GM04503 (cell line): ENCODE results near the gene MAML2.

Source experiments
- DNase-seq: peaks from one replicate; pipeline ENCODE4 v3.0.0-alpha.2; 2012; ENCODE audit warnings: low read depth

MAML2 gene

GRCh38 chr11:96342961-96343711 is at the start of gene MAML2:
MAML2 (minus strand) TSS chr11:96343195; CDS start chr11:96341895, 1,300 bp downstream.
- DNase-seq: peak; percentile 66

DNA sequence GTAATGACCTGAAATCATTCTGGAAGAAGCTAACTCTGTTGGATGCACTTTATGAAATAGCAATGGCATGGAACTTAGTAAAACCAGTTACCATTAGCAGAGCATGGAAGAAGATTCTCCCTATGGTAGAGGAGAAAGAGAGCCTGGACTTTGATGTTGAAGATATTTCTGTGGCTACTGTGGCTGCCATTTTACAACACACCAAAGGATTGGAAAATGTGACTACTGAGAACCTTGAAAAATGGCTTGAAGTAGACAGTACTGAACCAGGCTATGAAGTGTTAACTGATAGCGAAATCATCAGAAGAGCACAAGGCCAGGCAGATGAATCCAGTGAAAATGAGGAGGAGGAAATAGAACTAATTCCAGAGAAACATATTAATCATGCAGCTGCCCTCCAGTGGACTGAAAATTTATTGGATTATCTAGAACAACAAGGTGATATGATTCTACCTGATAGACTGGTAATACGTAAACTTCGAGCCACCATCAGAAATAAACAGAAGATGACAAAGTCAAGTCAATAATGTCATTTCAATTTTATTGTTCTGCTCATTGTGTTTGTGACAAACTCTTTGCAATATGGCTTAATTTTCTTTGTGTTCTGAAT is 48.8 kb upstream of the MAML2 start:
- DNase-seq: no peak

DNA sequence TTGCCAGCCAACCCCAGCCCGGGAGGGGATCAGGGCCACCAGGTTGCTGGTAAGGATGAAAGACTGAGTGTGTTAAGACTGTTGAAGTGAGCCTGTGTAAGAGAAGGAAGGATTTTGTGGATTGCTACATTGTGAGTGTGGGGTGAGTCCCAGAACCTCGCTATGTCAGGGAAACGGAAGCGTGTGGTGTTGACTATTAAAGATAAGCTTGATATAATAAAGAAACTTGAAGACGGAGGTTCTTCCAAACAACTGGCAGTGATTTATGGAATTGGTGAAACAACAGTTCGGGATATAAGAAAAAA is 47.4 kb upstream of the MAML2 start:
- peak; percentile 21 for DNase-seq

DNA sequence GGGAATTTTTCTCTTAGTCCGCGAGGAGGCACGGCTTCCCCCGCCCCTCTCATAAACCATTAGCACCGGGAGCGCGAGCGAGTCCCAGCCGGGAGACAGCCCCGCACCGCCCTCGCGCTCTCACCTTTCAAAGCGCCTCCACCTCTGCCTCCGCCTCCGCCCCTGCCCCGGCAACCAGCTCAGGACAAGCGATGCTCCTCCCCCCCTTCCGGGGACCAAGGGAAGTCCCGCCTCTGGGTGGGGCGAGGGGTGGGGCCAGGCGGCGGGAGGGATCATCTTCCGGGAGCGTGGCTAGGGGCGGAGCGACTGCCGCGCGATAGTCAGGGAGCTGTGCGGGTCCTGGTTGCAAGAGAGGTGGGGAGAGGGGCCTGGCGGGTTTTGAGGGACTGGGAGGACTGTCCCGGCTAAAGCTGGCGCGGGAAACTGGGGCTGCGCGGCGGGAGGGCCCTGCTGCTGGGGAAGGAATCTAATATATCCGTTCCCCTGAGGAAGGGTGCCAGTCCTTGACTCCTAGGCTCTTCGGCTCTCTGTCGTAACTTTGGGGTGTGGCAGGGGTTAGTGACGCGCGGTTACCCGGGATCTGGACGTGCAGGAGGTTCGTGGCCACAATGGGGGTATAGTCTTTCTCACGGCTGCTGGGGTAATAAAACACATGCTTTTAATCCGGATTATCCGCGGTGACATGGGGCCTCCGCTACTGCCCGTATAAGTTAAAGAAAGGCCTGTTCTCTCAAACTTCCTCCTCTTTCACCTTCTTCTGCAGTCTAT is 46.9 kb upstream of the MAML2 start, which contains the start of the genes CCDC82 and JRKL:
CCDC82 (minus strand) TSS at position 193 of the 768 bp plus-strand sequence. CDS start 5,165 bp downstream, outside the sequence.
JRKL (plus strand) TSS at position 294 of the 768 bp plus-strand sequence. CDS start 637 bp downstream, outside the sequence.
- peak; percentile 71 for DNase-seq

GRCh38 chr11:96388891-96389719 is 46.1 kb upstream of the MAML2 start:
- DNase-seq: no peak

GRCh38 chr11:96385187-96385586 is 42.2 kb upstream of the MAML2 start:
- DNase-seq: no peak

DNA sequence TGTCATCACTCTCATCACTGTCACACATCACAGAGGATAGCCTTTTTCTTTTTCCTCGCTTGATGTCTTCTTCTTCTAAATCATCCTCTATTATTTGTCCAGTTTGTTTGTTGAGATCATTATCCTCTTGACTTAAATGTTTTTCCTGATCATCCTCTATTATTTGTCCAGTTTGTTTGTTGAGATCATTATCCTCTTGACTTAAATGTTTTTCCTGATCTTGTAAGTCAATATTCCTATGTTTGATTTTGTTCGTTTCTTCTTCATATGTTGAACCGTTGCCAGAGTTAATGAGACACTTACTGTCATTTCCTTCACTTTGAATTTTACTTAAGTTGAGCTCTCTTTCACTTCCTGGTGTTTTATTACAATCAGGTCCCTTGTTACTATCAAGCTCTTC is 41.2 kb upstream of the MAML2 start:
- DNase-seq: no peak

GRCh38 chr11:96376796-96377195 is 33.8 kb upstream of the MAML2 start:
- no peak for DNase-seq

DNA sequence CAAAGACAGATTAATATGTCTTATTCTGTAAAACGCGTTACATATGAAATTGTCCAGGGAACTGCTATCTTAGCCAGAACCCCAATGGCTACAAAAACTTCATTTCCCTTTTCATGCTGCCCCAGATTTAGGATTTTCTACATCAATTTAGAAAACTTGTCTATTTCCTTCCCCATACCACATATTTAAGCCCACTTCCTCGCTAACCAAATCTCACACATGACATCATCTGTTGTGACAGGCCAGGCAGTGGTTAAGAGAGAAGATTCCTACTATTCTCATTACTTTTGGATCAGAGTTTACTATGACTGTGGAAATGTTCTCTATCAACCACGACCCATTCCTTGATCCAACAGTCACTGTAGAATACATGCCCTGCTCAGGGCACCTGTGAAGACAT is 30.8 kb upstream of the MAML2 start:
- DNase-seq: no peak

- DNase-seq: no peak
Observed at GRCh38 chr11:96367342-96367741, 24.3 kb upstream of the MAML2 start.

DNA sequence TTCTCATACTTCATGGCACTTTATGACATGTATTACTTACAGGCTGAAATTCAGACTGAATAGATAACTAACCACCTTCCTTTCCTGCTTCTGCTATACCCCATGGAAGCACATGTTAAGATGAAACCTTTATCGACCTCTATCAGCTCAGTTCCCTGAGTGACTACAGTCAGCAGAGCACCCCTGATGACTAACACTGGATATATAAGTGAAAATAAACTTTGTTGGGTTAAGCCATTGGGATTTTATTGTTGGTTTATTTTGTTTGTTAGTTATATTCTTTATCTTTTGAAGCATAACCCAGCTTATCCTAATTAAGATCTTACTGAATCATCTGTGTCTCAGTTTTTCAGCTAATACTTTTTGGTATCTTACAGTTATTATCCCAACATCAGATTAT is 23.0 kb upstream of the MAML2 start:
- DNase-seq: no peak

DNA sequence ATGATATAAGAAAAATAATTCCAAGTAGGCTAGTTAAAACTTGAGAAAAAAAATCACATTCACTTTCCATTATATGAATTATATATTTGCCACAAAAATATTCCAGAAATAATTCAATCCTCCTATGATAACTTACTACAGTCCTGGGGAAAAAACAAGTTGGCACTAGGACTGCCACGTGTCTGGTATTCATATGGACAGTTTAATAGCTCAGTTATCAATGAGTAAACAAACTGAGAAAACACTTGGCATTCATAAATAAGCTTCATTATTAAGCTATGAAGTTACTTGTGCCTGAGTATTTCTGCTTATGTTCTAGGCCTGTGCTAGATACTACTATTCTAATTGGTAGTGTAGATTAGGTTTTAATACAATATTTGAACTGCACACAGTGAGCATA is 22.5 kb upstream of the MAML2 start:
- no peak for DNase-seq

DNA sequence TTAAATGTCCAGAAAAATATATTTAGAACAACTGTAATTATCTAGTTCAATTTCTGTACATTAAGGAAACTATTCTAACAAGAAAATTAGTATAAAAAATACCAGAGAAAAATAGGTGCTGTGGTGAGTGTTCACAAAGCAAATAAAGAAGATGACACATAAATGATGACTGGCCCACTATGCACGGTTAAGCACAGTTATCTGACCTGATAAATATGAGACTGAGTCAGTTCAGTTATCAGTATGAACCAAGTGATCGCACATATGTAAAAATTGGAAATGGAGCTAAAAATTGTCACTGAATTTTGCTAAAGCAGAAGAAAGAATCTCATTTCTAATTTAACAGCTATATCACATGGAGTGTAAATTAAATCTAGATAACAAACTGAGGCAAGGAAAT is 18.8 kb upstream of the MAML2 start:
- no peak for DNase-seq

GRCh38 chr11:96358321-96358720 is 15.3 kb upstream of the MAML2 start:
- no peak for DNase-seq

GRCh38 chr11:96357794-96358193 is 14.8 kb upstream of the MAML2 start:
- DNase-seq: no peak

GRCh38 chr11:96356848-96357247 is 13.9 kb upstream of the MAML2 start:
- no peak for DNase-seq

DNA sequence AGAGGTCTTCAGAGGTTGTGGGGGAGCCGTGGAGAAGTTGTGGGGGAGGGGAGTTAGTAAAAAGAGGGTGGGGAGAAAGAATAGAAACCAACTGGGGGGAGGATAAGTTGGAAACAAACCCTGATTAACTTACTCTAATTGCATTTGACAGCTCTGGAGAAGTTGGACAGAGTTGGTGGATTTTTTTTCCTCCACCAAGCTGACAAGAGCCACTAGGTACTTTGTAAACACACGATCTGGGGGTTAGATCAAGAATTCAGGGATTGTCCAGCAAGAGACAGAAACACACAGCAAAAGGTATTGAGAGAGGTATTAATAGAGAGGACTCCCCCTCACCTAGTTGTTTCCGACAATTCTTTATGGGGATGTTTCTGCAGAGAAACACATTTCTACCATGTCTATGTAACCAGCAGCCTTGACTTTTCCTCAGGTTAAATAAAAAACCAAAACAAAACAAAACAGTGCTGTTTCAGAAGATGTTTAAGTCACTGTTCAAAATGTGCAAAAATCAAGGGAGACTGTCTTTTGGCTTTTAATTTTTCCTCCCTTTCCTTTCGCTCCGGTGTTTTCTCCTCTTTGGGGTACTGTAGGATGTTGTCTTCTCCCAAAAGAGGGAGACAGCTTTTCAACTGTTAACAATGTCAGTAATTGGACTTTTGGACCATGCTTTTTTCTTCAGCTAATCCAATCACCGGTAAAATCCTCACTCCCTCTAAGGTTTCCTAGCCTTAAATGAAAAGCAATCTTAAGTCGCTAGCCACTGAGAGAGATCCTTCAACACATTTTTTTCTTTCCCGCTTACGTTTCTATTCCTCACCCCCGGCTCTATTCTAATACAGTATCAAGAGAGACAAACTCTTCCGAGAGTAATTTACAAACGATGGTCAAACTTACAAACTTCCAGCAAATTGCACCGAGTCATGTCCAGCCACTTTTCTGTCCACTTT is 708 bp downstream of the MAML2 start:
- no peak for DNase-seq

- DNase-seq: no peak
Observed at GRCh38 chr11:96341211-96342013, 1.6 kb downstream of the MAML2 start.

DNA sequence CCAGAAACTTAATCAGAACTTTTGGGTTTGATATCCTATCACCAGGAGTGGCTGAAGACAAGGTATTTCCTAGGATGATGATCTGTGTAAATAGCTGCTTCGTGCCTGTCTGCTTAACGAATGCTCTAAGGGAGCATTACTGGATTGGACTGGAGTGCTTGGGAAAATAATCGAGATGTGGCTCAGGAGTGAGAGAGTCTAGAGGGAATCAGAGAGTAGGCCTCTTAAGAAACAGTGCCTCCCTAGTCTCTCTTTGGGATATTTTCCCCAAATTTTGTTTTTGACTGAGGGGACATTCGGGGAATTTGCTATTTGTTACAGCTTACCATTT is 2.5 kb downstream of the MAML2 start:
- no peak for DNase-seq
